Loucy (cell line): Measurements from ENCODE around the gene ZNF341.

Source experiments
- H2AFZ ChIP-seq: fragments of 200-600 bp; sonication (generic); 2 replicates; pipeline ENCODE4 v1.6.0; 2016; ENCODE audit warnings: antibody characterized with exemption, mild to moderate bottlenecking, low read length, moderate library complexity
- H3F3A ChIP-seq: fragments of 200-600 bp; 2 replicates; pipeline ENCODE4 v1.6.0; 2016; ENCODE audit warnings: antibody characterized with exemption, low read depth, mild to moderate bottlenecking
- H3K27me3 ChIP-seq: fragments of 200-600 bp; sonication (generic); 2 replicates; pipeline ENCODE4 v1.6.1; 2014; ENCODE audit warnings: low read length, mild to moderate bottlenecking; ENCODE audit not compliant: insufficient read depth, poor library complexity, severe bottlenecking
- H3K36me3 ChIP-seq: fragments of 200-600 bp; sonication (generic); 2 replicates; pipeline ENCODE4 v1.6.1; 2016; ENCODE audit warnings: low read length; ENCODE audit not compliant: insufficient read depth
- H3K4me1 ChIP-seq: fragments of 200-600 bp; sonication (generic); 2 replicates; pipeline ENCODE4 v1.5.1; 2014; ENCODE audit warnings: low read length, mild to moderate bottlenecking; ENCODE audit not compliant: insufficient read depth, poor library complexity, severe bottlenecking
- H3K4me2 ChIP-seq: fragments of 200-600 bp; sonication (generic); 2 replicates; pipeline ENCODE4 v1.6.0; 2014; ENCODE audit warnings: antibody characterized with exemption, low read length, low read depth, mild to moderate bottlenecking; ENCODE audit not compliant: poor library complexity, severe bottlenecking
- H3K4me3 ChIP-seq: fragments of 200-600 bp; sonication (generic); 2 replicates; pipeline ENCODE4 v1.5.1; 2014; ENCODE audit warnings: low read length, mild to moderate bottlenecking, mixed read lengths; ENCODE audit not compliant: poor library complexity, severe bottlenecking
- H3K79me2 ChIP-seq: fragments of 200-600 bp; sonication (generic); 2 replicates; pipeline ENCODE4 v1.6.1; 2014; ENCODE audit warnings: low read length; ENCODE audit not compliant: insufficient read depth
- H3K9ac ChIP-seq: fragments of 200-600 bp; sonication (generic); 2 replicates; pipeline ENCODE4 v1.6.0; 2014; ENCODE audit warnings: mild to moderate bottlenecking, low read depth, low read length, moderate library complexity; ENCODE audit not compliant: poor library complexity, severe bottlenecking
- H3K9me2 ChIP-seq: fragments of 200-600 bp; sonication (generic); replicated peaks from 2 replicates; pipeline ENCODE4 v1.6.1; 2016; ENCODE audit warnings: low read depth, low read length, mixed read lengths
- H3K9me3 ChIP-seq: fragments of 200-600 bp; sonication (generic); 2 replicates; pipeline ENCODE4 v1.6.1; 2014; ENCODE audit warnings: mild to moderate bottlenecking, antibody characterized with exemption, low read length, low read depth; ENCODE audit not compliant: insufficient read depth
- H4K20me1 ChIP-seq: fragments of 200-600 bp; sonication (generic); 2 replicates; pipeline ENCODE4 v1.6.0; 2014; ENCODE audit warnings: antibody characterized with exemption, low read length, mild to moderate bottlenecking; ENCODE audit not compliant: insufficient read depth, poor library complexity, severe bottlenecking
- CTCF ChIP-seq: fragments of 200-600 bp; sonication (generic); conservative IDR thresholded peaks from 2 replicates; pipeline ENCODE4 v1.5.1; 2014; ENCODE audit warnings: mild to moderate bottlenecking, antibody characterized with exemption, low read length
- EZH2phosphoT487 ChIP-seq: fragments of 200-600 bp; IDR thresholded peaks from 2 replicates; pipeline ENCODE4 v1.6.1; 2018; ENCODE audit warnings: antibody characterized with exemption, mild to moderate bottlenecking, moderate library complexity, borderline replicate concordance

Gene ZNF341

GRCh38 chr20:33825340-33826269, 93.8 kb downstream of the ZNF341 start:
- TF ChIP-seq CTCF (no peak), EZH2phosphoT487 (no peak)
- Histone ChIP-seq H4K20me1 (peaks cover 31% of the 10 kb centered on the region), H3K4me1 (peaks cover 22% of the 10 kb centered on the region)

GRCh38 chr20:33826270-33826897, 94.6 kb downstream of the ZNF341 start:
- Histone ChIP-seq H3K36me3 (no peaks in the 10 kb centered on the region; the same call in 1 of the 2 replicates), H3K27me3 (no peaks in the 10 kb centered on the region), H3K9me3 (no peaks in the 10 kb centered on the region), H3K79me2 (peaks cover 93% of the 10 kb centered on the region), H2AFZ (no peak overlapping the region), H3K9ac (no peak overlapping the region), H3F3A (no peaks in the 10 kb centered on the region), H3K4me1 (peaks cover 22% of the 10 kb centered on the region), H3K9me2 (no peaks in the 10 kb centered on the region), H4K20me1 (peaks cover 33% of the 10 kb centered on the region), H3K4me2 (no peak overlapping the region), H3K4me3 (no peak overlapping the region)
- TF ChIP-seq EZH2phosphoT487 (no peak), CTCF (no peak)

More at GRCh38 chr20:33825340-33826269, 93.8 kb downstream of the ZNF341 start:
- Histone ChIP-seq H3F3A (no peaks in the 10 kb centered on the region), H3K27me3 (no peaks in the 10 kb centered on the region), H3K9me3 (no peaks in the 10 kb centered on the region), H3K36me3 (no peaks in the 10 kb centered on the region; the same call in 1 of the 2 replicates), H3K79me2 (peaks cover 90% of the 10 kb centered on the region), H3K9ac (no peak overlapping the region), H3K9me2 (no peaks in the 10 kb centered on the region), H3K4me3 (no peak overlapping the region), H3K4me2 (no peak overlapping the region), H2AFZ (no peak overlapping the region)

- Histone ChIP-seq H3K79me2 (peaks cover 96% of the 10 kb centered on the region), H3K9ac (no peak overlapping the region), H2AFZ (no peak overlapping the region), H3K4me2 (peak overlapping the region; percentile 24), H3K27me3 (no peaks in the 10 kb centered on the region), H3K36me3 (peaks cover 5% of the 10 kb centered on the region; the same call in 1 of the 2 replicates), H3K9me2 (no peaks in the 10 kb centered on the region), H3K4me3 (no peak overlapping the region), H3K9me3 (no peaks in the 10 kb centered on the region), H3K4me1 (peaks cover 22% of the 10 kb centered on the region), H4K20me1 (peaks cover 36% of the 10 kb centered on the region), H3F3A (no peaks in the 10 kb centered on the region)
- TF ChIP-seq CTCF (no peak), EZH2phosphoT487 (no peak)
These were observed 95.3 kb downstream of the ZNF341 start for GRCh38 chr20:33827109-33827508.
